ENCODE results near the gene ZNF823.
"Not testable (repeated sequence)": the region's sequence is repeated elsewhere in the genome, so short reads cannot be mapped to it uniquely, and the experiment has no call there.

DNA sequence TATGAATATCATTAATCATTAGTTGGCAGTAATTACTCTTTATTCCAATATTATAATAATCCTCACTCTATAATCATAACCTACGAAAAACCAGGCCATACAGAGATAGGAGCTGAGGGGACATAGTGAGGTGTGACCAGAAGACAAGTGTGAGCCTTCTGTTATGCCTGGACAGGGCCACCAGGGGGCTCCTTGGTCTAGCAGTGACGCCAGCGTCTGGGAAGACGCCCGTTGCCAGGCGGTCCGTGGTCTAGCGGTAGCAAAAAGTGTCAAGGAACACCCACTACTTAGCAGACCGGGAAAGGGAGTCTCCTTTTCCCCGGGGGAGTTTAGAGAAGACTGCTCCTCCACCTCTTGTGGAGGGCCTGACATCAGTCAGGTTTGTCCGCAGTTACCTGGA lies 32.8 kb upstream of the ZNF823 start:
- TF ChIP-seq, protein P1, sequence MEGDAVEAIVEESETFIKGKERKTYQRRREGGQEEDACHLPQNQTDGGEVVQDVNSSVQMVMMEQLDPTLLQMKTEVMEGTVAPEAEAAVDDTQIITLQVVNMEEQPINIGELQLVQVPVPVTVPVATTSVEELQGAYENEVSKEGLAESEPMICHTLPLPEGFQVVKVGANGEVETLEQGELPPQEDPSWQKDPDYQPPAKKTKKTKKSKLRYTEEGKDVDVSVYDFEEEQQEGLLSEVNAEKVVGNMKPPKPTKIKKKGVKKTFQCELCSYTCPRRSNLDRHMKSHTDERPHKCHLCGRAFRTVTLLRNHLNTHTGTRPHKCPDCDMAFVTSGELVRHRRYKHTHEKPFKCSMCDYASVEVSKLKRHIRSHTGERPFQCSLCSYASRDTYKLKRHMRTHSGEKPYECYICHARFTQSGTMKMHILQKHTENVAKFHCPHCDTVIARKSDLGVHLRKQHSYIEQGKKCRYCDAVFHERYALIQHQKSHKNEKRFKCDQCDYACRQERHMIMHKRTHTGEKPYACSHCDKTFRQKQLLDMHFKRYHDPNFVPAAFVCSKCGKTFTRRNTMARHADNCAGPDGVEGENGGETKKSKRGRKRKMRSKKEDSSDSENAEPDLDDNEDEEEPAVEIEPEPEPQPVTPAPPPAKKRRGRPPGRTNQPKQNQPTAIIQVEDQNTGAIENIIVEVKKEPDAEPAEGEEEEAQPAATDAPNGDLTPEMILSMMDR (IDR thresholded peaks at IDR 0.05; ENCODE audit: low read depth, low read length, poor library complexity, severe bottlenecking) = not testable (repeated sequence)
- TF ChIP-seq EZH2phosphoT487 (IDR thresholded peaks at IDR 0.05; ENCODE audit: borderline replicate concordance, low read length) = not testable (repeated sequence)
